ENCODE measurements around the gene KANSL1L.

DNA sequence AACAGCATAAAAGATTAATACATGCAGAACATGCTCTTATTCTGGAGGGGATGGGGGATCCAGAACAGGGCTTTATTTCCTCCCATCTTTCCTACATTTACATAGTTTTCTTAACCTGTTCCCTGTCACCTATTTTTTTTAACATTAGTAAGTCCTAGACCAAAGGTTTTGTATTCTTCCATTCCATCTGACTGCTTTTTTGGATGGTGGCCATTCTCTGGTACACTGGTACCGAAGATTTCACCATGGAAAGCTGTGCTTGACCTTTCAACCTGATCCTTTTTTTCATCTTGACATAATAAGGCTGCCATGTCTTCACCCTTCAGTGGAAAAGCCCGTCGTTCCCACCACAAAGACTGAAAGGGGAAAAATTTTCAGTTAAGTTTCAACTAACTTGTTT is 148.4 kb downstream of the KANSL1L start:
- TF ChIP-seq ZBTB7A (IDR thresholded peaks at IDR 0.05; ENCODE audit: borderline replicate concordance, control insufficient read depth, low read depth, low read length) (no peak), HSF4 (CRISPR knock-in tag; IDR thresholded peaks at IDR 0.05; ENCODE audit: borderline replicate concordance) (no peak), PTTG1 (tag; IDR thresholded peaks at IDR 0.05; ENCODE audit: low read depth) (no peak), SRSF1 (IDR thresholded peaks at IDR 0.05; ENCODE audit: low read depth, low read length) (no peak), ZFX (CRISPR knock-in tag; IDR thresholded peaks at IDR 0.05) (no peak), MECOM (CRISPR knock-in tag; IDR thresholded peaks at IDR 0.05) (no peak), RNF2 (IDR thresholded peaks at IDR 0.05) (no peak), ZNF263 (CRISPR knock-in tag; IDR thresholded peaks at IDR 0.05; ENCODE audit: borderline replicate concordance) (no peak)
- TF ChIP-seq, protein P1, sequence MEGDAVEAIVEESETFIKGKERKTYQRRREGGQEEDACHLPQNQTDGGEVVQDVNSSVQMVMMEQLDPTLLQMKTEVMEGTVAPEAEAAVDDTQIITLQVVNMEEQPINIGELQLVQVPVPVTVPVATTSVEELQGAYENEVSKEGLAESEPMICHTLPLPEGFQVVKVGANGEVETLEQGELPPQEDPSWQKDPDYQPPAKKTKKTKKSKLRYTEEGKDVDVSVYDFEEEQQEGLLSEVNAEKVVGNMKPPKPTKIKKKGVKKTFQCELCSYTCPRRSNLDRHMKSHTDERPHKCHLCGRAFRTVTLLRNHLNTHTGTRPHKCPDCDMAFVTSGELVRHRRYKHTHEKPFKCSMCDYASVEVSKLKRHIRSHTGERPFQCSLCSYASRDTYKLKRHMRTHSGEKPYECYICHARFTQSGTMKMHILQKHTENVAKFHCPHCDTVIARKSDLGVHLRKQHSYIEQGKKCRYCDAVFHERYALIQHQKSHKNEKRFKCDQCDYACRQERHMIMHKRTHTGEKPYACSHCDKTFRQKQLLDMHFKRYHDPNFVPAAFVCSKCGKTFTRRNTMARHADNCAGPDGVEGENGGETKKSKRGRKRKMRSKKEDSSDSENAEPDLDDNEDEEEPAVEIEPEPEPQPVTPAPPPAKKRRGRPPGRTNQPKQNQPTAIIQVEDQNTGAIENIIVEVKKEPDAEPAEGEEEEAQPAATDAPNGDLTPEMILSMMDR (IDR thresholded peaks at IDR 0.05 in 2 of 3, conservative IDR thresholded peaks at IDR 0.05 in 1 of 3; ENCODE audit: insufficient read depth in 2 of 3, low read depth in 1 of 3, low read length in 3 of 3): no peak
- TF ChIP-seq, protein P2, sequence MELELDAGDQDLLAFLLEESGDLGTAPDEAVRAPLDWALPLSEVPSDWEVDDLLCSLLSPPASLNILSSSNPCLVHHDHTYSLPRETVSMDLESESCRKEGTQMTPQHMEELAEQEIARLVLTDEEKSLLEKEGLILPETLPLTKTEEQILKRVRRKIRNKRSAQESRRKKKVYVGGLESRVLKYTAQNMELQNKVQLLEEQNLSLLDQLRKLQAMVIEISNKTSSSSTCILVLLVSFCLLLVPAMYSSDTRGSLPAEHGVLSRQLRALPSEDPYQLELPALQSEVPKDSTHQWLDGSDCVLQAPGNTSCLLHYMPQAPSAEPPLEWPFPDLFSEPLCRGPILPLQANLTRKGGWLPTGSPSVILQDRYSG (tag; conservative IDR thresholded peaks at IDR 0.05; ENCODE audit: low read depth): no peak

Measured in K562 (cell line).